HG03025 (cell line): ENCODE measurements around the gene GNG4.
"Not testable (repeated sequence)": the region's sequence is repeated elsewhere in the genome, so short reads cannot be mapped to it uniquely, and the experiment has no call there.

Experiments
- ATAC-seq: cut with Tn5 transposase; IDR thresholded peaks from one replicate; pipeline ENCODE4 v1.9.1; 2021; ENCODE audit warnings: mild to moderate bottlenecking, moderate library complexity; ENCODE audit not compliant: unreplicated experiment, low FRiP score

GNG4 gene

GRCh38 chr1:235588156-235588555 is 61.4 kb downstream of the GNG4 start:
- ATAC-seq = no peak

- ATAC-seq = no peak
Measured at GRCh38 chr1:235586992-235587391, 62.6 kb downstream of the GNG4 start.

- ATAC-seq = no peak
Measured at GRCh38 chr1:235586413-235586812, 63.2 kb downstream of the GNG4 start.

- ATAC-seq = no peak
Measured at GRCh38 chr1:235584973-235585372, 64.6 kb downstream of the GNG4 start.

- ATAC-seq = no peak
Measured at GRCh38 chr1:235583511-235584001, 66.0 kb downstream of the GNG4 start.

GRCh38 chr1:235582130-235582529 is 67.5 kb downstream of the GNG4 start:
- no peak for ATAC-seq

GRCh38 chr1:235579891-235580290 is 69.7 kb downstream of the GNG4 start:
- no peak for ATAC-seq

- ATAC-seq = no peak
Measured at GRCh38 chr1:235575597-235575996, 74.0 kb downstream of the GNG4 start.

GRCh38 chr1:235573880-235574279 is 75.7 kb downstream of the GNG4 start:
- no peak for ATAC-seq

- not testable (repeated sequence) for ATAC-seq
Measured at GRCh38 chr1:235572971-235573370, 76.6 kb downstream of the GNG4 start.

- ATAC-seq = no peak
Measured at GRCh38 chr1:235571482-235571881, 78.1 kb downstream of the GNG4 start.

GRCh38 chr1:235567812-235568503 is 81.6 kb downstream of the GNG4 start:
- ATAC-seq = no peak

GRCh38 chr1:235566084-235566483 is 83.5 kb downstream of the GNG4 start:
- no peak for ATAC-seq

- no peak for ATAC-seq
Measured at GRCh38 chr1:235563513-235564061, 86.0 kb downstream of the GNG4 start.

- no peak for ATAC-seq
Measured at GRCh38 chr1:235562589-235562988, 87.0 kb downstream of the GNG4 start.

- ATAC-seq = no peak
Measured at GRCh38 chr1:235558621-235559169, 90.9 kb downstream of the GNG4 start.

- no peak for ATAC-seq
Measured at GRCh38 chr1:235557495-235557894, 92.1 kb downstream of the GNG4 start.

GRCh38 chr1:235556807-235557206 is 92.8 kb downstream of the GNG4 start:
- no peak for ATAC-seq

- no peak for ATAC-seq
Measured at GRCh38 chr1:235553112-235553551, 96.5 kb downstream of the GNG4 start.

- ATAC-seq = no peak
Measured at GRCh38 chr1:235552146-235552716, 97.4 kb downstream of the GNG4 start.

- ATAC-seq = no peak
Measured at GRCh38 chr1:235549351-235550139, 100.0 kb downstream of the GNG4 start.
